T-helper 22 cell (primary cell): ENCODE data around the gene STXBP1.
A peak's percentile ranks its signal among the peaks of the same experiment; 100 is the strongest.
"Not testable (repeated sequence)": the region's sequence is repeated elsewhere in the genome, so short reads cannot be mapped to it uniquely, and the experiment has no call there.

Experiments used
- DNase-seq: peaks from one replicate; pipeline ENCODE4 v3.0.0-alpha.2; 2020; ENCODE audit warnings: low read depth

STXBP1 gene

GRCh38 chr9:127611899-127612790 lies at the start of gene STXBP1:
Gene STXBP1, plus strand, starts transcription at chr9:127612277. Its CDS starts 127 bp downstream, at chr9:127612404.
- DNase-seq, result peak; percentile 77

DNA sequence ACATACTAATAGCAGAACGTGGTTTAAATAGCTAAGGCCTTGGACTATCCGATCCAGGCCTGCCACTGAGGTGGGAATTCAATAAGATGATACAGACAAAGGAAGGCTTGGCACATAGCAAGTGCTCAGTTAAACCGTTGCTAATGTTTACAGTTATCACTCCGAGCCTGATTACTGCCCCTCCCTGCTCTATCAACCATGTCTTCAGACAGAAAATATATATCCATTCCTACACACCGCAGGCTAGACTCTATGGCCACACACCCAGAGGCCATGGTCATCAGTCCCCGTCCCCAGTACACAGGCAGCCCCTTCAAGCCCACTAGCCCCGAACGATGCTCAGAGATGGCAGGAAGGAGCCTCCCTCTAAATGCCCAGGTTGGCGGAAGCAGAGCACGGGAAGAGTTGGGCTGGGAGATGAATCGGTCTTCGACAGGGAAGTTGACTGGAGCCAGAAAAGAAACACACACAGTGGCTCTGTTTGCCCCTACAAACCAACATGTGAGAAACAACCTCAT lies 49.7 kb upstream of the STXBP1 start:
- DNase-seq, result no peak

- DNase-seq, result no peak
These were observed 49.2 kb upstream of the STXBP1 start for GRCh38 chr9:127562841-127563401.

GRCh38 chr9:127563579-127563978 lies 48.5 kb upstream of the STXBP1 start:
- DNase-seq, result no peak

DNA sequence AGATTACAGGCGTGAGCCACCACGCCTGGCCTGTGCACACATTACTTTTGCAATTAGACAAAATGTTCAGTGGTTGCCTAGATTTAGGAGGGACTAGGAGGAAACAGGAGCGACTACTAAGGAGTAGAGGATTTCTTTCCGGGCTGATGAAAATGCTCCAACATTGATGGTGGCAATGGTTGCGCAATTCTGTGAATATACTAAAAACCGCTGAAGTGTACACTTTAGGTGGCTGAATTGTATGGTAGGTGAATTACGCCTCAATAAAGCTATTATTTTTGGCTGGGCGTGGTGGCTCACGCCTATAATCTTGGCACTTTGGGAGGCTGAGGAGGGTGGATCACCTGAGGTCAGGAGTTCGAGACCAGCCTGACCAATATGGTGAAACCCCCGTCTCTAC lies 46.8 kb upstream of the STXBP1 start:
- no peak for DNase-seq

- DNase-seq, result no peak
These were observed 45.6 kb upstream of the STXBP1 start for GRCh38 chr9:127566351-127567001.

- no peak for DNase-seq
These were observed 44.9 kb upstream of the STXBP1 start for GRCh38 chr9:127567035-127567729.

DNA sequence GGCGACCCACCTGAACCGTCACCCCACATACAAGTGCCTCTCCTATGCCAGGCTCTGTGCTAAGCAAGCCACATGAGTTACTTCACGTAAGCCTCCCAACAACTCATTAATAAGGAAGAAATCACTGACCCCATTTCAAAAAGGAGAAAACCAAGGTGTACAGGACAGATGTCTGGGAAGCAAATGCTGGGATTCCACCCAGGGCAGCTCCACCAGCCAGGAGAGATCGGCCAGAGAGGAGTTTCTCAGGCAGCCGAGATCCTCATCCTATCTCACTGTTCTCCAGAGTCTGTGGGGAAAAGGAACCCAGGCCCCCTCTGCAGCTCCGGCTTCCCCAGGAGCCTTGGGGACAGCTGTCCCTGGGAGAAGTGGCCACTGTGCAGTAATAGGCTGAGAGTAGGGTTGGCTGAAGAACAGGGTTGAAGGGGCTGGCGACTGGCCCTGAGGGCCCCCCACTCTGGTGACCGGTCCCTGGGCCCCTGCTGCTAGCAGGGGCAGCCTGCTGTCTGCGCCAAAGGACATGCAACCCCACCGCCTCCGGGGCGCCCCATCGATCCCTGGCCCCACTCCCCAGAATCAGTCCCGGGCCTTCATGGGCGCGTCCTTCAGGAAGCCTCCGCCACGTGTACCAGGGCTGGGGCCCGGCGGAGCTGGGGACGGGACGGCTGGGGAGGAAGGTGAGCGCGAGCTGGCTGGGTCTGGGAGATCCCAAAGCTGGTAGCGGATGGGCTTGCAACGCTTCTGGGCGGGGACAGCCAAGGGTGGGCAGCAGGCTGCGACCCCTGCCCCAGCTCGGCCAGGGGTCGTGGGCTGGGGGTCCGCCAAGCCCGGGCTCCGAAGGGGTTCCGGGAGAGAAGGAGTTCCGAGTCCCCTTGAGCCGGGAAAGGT lies 44.1 kb upstream of the STXBP1 start:
- no peak for DNase-seq

GRCh38 chr9:127568618-127568970 lies 43.5 kb upstream of the STXBP1 start:
- DNase-seq, result no peak

DNA sequence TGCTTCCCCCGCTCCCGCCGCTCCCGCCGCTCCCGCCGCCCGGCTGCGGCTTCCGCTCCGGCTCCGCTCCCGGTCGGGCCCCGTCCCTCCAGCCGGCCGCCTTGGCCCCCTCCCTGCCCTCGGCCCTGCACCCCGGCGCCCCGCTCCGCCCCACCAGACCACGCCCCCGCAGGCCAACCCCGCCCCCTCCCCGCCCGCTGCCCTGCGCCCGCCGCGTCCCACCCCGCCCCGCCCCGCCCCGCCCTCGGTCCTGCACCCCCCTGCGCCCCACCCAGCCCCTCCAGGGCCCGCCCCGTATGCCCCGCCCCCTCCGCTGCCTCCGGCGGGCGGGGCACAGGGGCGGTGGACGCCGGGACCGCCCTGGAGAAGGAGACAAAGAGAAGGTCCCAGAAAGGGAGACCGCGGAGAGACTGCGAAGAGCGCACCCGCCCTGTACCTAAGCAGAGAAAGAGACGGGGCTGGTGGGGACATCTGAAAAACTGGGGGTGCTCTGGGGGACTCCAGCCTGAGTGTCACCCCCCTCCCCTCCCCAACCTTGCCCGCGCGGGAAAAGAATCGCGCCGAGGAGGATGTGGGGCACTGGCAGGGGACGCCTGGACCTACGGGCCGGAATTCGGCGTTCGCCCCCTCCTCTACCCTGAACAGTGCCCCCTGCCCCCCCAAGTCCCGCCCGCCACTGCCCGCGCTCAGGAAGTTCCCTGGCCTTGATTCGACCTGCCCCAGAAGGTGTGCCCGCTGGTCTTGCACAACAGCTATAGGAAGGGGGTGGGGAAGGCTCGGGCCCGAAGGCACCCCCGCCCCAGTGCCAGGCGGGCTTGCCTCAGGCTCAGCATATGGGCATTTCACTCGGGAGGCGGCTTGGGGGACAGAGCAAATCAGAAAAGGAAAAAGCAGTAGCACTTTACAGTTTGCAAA lies 42.8 kb upstream of the STXBP1 start:
- peak; percentile 69 for DNase-seq

- DNase-seq, result no peak
These were observed 42.1 kb upstream of the STXBP1 start for GRCh38 chr9:127569886-127570401.

- DNase-seq, result no peak
These were observed 41.5 kb upstream of the STXBP1 start for GRCh38 chr9:127570533-127571111.

DNA sequence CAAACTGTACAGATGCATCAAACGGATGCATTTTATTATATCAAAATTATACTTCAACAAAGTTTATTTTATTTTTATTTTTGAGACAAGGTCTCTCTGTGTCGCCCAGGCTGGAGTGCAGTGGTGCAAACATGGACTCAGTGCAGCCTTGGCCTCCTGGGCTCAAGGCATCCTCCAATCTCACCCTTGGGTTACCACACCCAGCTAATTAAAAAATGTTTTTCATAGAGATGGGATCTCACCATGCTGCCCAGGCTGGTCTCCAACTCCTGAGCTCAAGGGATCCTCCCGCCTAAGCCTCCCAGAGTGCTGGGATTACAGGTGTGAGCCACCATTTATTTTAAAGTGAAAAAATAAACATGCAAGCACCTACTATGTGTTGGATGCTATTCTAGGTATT lies 40.1 kb upstream of the STXBP1 start:
- no peak for DNase-seq

- no peak for DNase-seq
These were observed 38.9 kb upstream of the STXBP1 start for GRCh38 chr9:127572961-127573721.

GRCh38 chr9:127574072-127574993 lies 37.7 kb upstream of the STXBP1 start:
- DNase-seq, result no peak

GRCh38 chr9:127575875-127576778 lies 36.0 kb upstream of the STXBP1 start:
- DNase-seq, result no peak

GRCh38 chr9:127577194-127577593 lies 34.9 kb upstream of the STXBP1 start:
- DNase-seq, result not testable (repeated sequence)
